Measurements from ENCODE around the gene KLK15. TPM values are rescaled to one million over a fixed set of nuclear protein-coding genes. Genes with fewer than 3 reads are reported as not detected.
A peak's percentile ranks its signal among the peaks of the same experiment; 100 is the strongest.

The KLK15 gene
- total and polyA plus RNA-seq, 2 of the 8 experiments (the other 6 are each of a cell fraction or from before 2014, with no cell fraction given) = not detected

GRCh38 chr19:50804420-50805272, 28.7 kb downstream of the KLK15 start (continued):
- no peak for TF ChIP-seq HDAC2 (IDR thresholded peaks at IDR 0.05; ENCODE audit: borderline replicate concordance in 1 of 2, low read depth in 2 of 2, low read length in 2 of 2)
- TF ChIP-seq CEBPB (IDR thresholded peaks at IDR 0.05; ENCODE audit: low read depth, low read length) = peak; percentile 84
- no peak for TF ChIP-seq SUZ12 (IDR thresholded peaks at IDR 0.05; ENCODE audit: low read length)
- TF ChIP-seq SIRT6 (IDR thresholded peaks at IDR 0.05; ENCODE audit: low read length) = no peak
- no peak for TF ChIP-seq RBBP5 (IDR thresholded peaks at IDR 0.05; ENCODE audit: borderline replicate concordance, low read depth, low read length)
- no peak for TF ChIP-seq ASH2L (IDR thresholded peaks at IDR 0.05; ENCODE audit: low read length)
- no peak for TF ChIP-seq TCF12 (IDR thresholded peaks at IDR 0.05; ENCODE audit: low read depth, low read length)
- no peak for TF ChIP-seq ZNF274 (IDR thresholded peaks at IDR 0.05; ENCODE audit: borderline replicate concordance, extremely low read depth, low read length)
- TF ChIP-seq MAX (IDR thresholded peaks at IDR 0.05) = peak; percentile 82
- no peak for TF ChIP-seq RFX5 (IDR thresholded peaks at IDR 0.05; ENCODE audit: borderline replicate concordance, low read depth, low read length)
- no peak for TF ChIP-seq CBX5 (IDR thresholded peaks at IDR 0.05; ENCODE audit: low read depth, low read length)
- peak; percentile 88 for TF ChIP-seq USF2 (IDR thresholded peaks at IDR 0.05; ENCODE audit: low read length)
- peak; percentile 64 for TF ChIP-seq JUND (IDR thresholded peaks at IDR 0.05; ENCODE audit: low read length)
- TF ChIP-seq JUN (IDR thresholded peaks at IDR 0.05; ENCODE audit: low read depth, low read length) = no peak
- no peak for TF ChIP-seq NANOG (IDR thresholded peaks at IDR 0.05; ENCODE audit: insufficient read depth, low read depth, low read length, poor library complexity, severe bottlenecking)
- TF ChIP-seq SIX5 (IDR thresholded peaks at IDR 0.05; ENCODE audit: low read depth, low read length) = no peak
- TF ChIP-seq SP1 (IDR thresholded peaks at IDR 0.05; ENCODE audit: low read depth, low read length) = 0 out of 2 replicates have a peak, but pooled peaks have one; percentile 38
- TF ChIP-seq POLR2AphosphoS5 (IDR thresholded peaks at IDR 0.05; ENCODE audit: low read depth, low read length) = peak; percentile 98
- TF ChIP-seq KDM1A (IDR thresholded peaks at IDR 0.05; ENCODE audit: borderline replicate concordance, low read length) = no peak
- TF ChIP-seq YY1 (IDR thresholded peaks at IDR 0.05; ENCODE audit: low read depth, low read length) = peak; percentile 85

Data from H1 (cell line).